WTC11 (cell line): ENCODE data around the gene NRF1. TPM values are rescaled to one million over a fixed set of nuclear protein-coding genes. Genes with fewer than 3 reads are reported as not detected.
"Not testable (repeated sequence)": the region's sequence is repeated elsewhere in the genome, so short reads cannot be mapped to it uniquely, and the experiment has no call there.

ENCODE experiments used
- ATAC-seq: fragments of 200-7000 bp; cut with Tn5 transposase; 2 replicates; pipeline ENCODE4 v1.10.0; 2021; ENCODE audit warnings: mild to moderate bottlenecking, moderate library complexity
- CTCF ChIA-PET: fragments of 300-600 bp; sonication (Branson Sonifier 250); formaldehyde crosslinking; loops from one replicate; lab custom pipeline; 2021; ENCODE audit warnings: antibody characterized with exemption; lab: Charles Lee
- POLR2A ChIA-PET: fragments of 350-600 bp; sonication (Branson Sonifier 250); formaldehyde crosslinking; loops from one replicate; lab custom pipeline; 2021; ENCODE audit warnings: antibody characterized with exemption; lab: Charles Lee
- DNase-seq: peaks from one replicate; pipeline ENCODE4 v3.0.0; 2021; ENCODE audit warnings: low spot score
- H3K27ac Mint-ChIP-seq: 2 replicates; pipeline ENCODE4 v1.8.0; 2021; ENCODE audit warnings: mixed read lengths
- H3K27me3 Mint-ChIP-seq: 2 replicates; pipeline ENCODE4 v1.8.0; 2021; ENCODE audit warnings: low read depth, mild to moderate bottlenecking, moderate library complexity, mixed read lengths
- H3K36me3 Mint-ChIP-seq: 2 replicates; pipeline ENCODE4 v1.8.0; 2021; ENCODE audit warnings: mixed read lengths
- H3K4me1 Mint-ChIP-seq: 2 replicates; pipeline ENCODE4 v1.8.0; 2022; ENCODE audit warnings: mixed read lengths
- H3K4me3 Mint-ChIP-seq: 2 replicates; pipeline ENCODE4 v1.8.0; 2021; ENCODE audit warnings: mild to moderate bottlenecking, moderate library complexity, mixed read lengths
- H3K9me3 Mint-ChIP-seq: 2 replicates; pipeline ENCODE4 v1.8.0; 2021; ENCODE audit warnings: mixed read lengths
- TCF7 ChIP-seq: sonication (generic); formaldehyde crosslinking; IDR thresholded peaks from 2 replicates; pipeline ENCODE4 v1.8.0; 2022; ENCODE audit warnings: mild to moderate bottlenecking, low read depth, missing genetic modification reagents, moderate library complexity
- ZNF219 ChIP-seq: sonication (generic); formaldehyde crosslinking; IDR thresholded peaks from 2 replicates; pipeline ENCODE4 v1.8.0; 2023; ENCODE audit warnings: missing genetic modification reagents, mild to moderate bottlenecking, borderline replicate concordance
- total RNA-seq: library from RNA; stranded (reverse); gene quantifications from 3 replicates; pipeline ENCODE4 v1.2.3, GENCODE V29; 2021
- TF ChIP-seq, protein P1 (sequence below): sonication (generic); formaldehyde crosslinking; IDR thresholded peaks from 2 replicates; pipeline ENCODE4 v1.8.1; 2023; ENCODE audit warnings: mild to moderate bottlenecking, missing genetic modification reagents, moderate library complexity
- TF ChIP-seq, protein P2 (sequence below): fragments of 200-600 bp; IDR thresholded peaks from 2 replicates; pipeline ENCODE4 v1.8.0; 2022; ENCODE audit warnings: antibody characterized with exemption
- TF ChIP-seq, protein P3 (sequence below): sonication (generic); formaldehyde crosslinking; conservative IDR thresholded peaks from 2 replicates; pipeline ENCODE4 v1.8.1; 2022; ENCODE audit warnings: mild to moderate bottlenecking, missing genetic modification reagents
- TF ChIP-seq, protein P4 (sequence below): sonication (generic); formaldehyde crosslinking; IDR thresholded peaks from 2 replicates; pipeline ENCODE4 v1.8.0; 2022; ENCODE audit warnings: missing genetic modification reagents
- TF ChIP-seq, protein P5 (sequence below): sonication (generic); formaldehyde crosslinking; IDR thresholded peaks from 2 replicates; pipeline ENCODE4 v1.8.0; 2022; ENCODE audit warnings: mild to moderate bottlenecking, missing genetic modification reagents
- TF ChIP-seq, protein P6 (sequence below): sonication (generic); formaldehyde crosslinking; IDR thresholded peaks from 2 replicates; pipeline ENCODE4 v1.8.0; 2023; ENCODE audit warnings: missing genetic modification reagents
- TF ChIP-seq, protein P7 (sequence below): sonication (generic); formaldehyde crosslinking; IDR thresholded peaks from 2 replicates; pipeline ENCODE4 v1.8.0; 2022; ENCODE audit warnings: mild to moderate bottlenecking, missing genetic modification reagents

Gene NRF1
- total RNA-seq, 1 experiment from 2014 or later: 16.4 TPM

DNA sequence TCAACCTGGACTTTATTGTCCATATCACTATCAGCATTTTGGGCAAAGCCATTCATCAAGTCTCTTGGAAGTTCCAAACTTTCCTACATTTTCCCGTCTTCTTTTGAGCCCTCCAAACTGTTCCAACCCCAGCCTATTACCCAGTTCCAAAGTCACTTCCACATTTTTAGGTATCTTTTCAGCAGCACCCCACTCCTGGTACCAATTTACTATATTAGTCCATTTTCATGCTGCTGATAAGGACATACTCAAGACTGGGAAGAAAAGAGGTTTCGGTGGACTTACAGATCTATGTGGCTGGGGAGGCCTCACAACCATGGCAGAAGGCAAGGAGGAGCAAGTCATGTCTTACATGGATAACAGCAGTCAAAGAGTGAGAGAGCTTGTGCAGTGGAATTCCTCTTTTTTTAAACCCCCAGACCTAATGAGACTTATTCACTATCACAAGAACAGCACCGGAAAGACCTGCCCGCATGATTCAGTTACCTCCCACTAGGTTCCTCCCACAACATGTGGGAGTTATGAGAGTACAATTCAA, 50.2 kb downstream of the NRF1 start (continued):
- TF ChIP-seq, protein P1, sequence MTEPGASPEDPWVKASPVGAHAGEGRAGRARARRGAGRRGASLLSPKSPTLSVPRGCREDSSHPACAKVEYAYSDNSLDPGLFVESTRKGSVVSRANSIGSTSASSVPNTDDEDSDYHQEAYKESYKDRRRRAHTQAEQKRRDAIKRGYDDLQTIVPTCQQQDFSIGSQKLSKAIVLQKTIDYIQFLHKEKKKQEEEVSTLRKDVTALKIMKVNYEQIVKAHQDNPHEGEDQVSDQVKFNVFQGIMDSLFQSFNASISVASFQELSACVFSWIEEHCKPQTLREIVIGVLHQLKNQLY (CRISPR knock-in tag): no peak

DNA sequence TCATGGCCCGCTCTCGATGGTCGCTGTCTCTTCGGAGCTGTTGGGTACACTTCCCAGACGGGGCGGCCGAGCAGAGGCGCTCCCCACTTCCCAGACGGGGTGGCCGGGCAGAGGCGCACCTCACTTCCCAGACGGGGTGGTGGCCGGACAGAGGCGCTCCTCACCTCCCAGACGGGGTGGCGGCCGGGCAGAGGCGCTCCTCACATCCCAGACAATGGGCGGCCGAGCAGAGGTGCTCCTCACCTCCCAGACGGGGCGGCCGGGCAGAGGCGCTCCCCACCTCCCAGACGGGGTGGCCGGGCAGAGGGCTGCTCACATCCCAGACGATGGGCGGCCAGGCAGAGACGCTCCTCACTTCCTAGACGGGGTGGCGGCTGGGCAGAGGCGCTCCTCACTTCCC, 51.7 kb downstream of the NRF1 start:
- peaks cover 52% of the 10 kb centered on the region for H3K36me3 Mint-ChIP-seq
- H3K27ac Mint-ChIP-seq, POLR2A ChIA-PET, H3K4me3 Mint-ChIP-seq, ATAC-seq, DNase-seq, H3K27me3 Mint-ChIP-seq: not testable (repeated sequence)
- peaks cover 37% of the 10 kb centered on the region for H3K9me3 Mint-ChIP-seq
- CTCF ChIA-PET: interaction anchor here (0.8 to 2.5 kb wide), 2 partner anchors 113 to 162 kb away, joined by 3 to 21 read pairs; no protein-coding TSS in a partner anchor
- H3K4me1 Mint-ChIP-seq: peaks cover 11% of the 10 kb centered on the region

DNA sequence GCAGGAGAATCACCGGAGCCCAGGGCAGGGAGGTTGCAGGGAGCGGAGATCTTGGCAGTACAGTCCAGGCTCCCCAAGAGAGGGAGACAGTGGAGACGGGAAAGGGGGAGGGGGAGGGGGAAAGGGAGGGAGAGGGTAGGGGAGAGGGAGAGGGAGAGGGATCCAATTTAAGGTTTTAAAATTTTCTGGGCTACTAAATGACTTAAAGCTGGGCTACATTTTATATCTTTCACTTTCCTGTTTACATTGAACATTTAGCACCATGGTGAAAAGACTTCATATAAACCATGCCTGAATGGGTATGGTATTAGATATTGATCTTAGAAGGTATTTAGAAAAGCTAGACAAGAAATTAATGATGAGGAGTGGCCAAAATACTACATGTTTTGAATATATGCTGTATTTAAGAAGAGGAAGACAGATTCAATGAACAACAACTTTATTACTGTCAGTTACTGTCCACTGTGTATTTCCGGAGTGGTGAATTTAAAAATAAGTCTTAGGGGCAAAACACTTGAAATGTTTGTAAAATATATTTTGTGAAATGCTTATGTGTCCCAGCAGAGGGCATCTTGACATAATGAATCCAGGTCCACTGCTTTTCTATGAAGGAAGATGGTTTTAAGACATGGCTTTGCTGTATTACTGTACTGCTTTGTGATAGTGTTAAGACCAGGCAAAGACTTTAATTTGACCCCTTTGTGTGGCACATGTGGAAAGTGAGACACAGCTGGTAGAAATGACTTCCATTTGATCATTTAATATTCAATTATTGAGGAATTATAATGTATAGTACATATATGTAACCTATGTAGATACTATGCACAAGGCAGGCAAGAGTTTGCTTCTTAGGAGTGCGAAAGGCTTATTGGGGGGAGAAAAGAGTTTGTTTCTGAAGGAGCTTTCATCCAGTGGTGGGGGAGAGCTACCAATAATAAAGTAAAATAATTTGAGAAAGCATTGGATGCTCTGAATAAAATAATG, 52.8 kb downstream of the NRF1 start:
- H3K9me3 Mint-ChIP-seq: peaks cover 34% of the 10 kb centered on the region
- TF ChIP-seq, protein P2, sequence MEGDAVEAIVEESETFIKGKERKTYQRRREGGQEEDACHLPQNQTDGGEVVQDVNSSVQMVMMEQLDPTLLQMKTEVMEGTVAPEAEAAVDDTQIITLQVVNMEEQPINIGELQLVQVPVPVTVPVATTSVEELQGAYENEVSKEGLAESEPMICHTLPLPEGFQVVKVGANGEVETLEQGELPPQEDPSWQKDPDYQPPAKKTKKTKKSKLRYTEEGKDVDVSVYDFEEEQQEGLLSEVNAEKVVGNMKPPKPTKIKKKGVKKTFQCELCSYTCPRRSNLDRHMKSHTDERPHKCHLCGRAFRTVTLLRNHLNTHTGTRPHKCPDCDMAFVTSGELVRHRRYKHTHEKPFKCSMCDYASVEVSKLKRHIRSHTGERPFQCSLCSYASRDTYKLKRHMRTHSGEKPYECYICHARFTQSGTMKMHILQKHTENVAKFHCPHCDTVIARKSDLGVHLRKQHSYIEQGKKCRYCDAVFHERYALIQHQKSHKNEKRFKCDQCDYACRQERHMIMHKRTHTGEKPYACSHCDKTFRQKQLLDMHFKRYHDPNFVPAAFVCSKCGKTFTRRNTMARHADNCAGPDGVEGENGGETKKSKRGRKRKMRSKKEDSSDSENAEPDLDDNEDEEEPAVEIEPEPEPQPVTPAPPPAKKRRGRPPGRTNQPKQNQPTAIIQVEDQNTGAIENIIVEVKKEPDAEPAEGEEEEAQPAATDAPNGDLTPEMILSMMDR: no peak
- TF ChIP-seq, protein P3, sequence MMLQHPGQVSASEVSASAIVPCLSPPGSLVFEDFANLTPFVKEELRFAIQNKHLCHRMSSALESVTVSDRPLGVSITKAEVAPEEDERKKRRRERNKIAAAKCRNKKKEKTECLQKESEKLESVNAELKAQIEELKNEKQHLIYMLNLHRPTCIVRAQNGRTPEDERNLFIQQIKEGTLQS (CRISPR knock-in tag): no peak
- TF ChIP-seq, protein P4, sequence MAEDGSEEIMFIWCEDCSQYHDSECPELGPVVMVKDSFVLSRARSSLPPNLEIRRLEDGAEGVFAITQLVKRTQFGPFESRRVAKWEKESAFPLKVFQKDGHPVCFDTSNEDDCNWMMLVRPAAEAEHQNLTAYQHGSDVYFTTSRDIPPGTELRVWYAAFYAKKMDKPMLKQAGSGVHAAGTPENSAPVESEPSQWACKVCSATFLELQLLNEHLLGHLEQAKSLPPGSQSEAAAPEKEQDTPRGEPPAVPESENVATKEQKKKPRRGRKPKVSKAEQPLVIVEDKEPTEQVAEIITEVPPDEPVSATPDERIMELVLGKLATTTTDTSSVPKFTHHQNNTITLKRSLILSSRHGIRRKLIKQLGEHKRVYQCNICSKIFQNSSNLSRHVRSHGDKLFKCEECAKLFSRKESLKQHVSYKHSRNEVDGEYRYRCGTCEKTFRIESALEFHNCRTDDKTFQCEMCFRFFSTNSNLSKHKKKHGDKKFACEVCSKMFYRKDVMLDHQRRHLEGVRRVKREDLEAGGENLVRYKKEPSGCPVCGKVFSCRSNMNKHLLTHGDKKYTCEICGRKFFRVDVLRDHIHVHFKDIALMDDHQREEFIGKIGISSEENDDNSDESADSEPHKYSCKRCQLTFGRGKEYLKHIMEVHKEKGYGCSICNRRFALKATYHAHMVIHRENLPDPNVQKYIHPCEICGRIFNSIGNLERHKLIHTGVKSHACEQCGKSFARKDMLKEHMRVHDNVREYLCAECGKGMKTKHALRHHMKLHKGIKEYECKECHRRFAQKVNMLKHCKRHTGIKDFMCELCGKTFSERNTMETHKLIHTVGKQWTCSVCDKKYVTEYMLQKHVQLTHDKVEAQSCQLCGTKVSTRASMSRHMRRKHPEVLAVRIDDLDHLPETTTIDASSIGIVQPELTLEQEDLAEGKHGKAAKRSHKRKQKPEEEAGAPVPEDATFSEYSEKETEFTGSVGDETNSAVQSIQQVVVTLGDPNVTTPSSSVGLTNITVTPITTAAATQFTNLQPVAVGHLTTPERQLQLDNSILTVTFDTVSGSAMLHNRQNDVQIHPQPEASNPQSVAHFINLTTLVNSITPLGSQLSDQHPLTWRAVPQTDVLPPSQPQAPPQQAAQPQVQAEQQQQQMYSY (CRISPR knock-in tag): no peak
- no peak for TF ChIP-seq ZNF219
- TF ChIP-seq, protein P5, sequence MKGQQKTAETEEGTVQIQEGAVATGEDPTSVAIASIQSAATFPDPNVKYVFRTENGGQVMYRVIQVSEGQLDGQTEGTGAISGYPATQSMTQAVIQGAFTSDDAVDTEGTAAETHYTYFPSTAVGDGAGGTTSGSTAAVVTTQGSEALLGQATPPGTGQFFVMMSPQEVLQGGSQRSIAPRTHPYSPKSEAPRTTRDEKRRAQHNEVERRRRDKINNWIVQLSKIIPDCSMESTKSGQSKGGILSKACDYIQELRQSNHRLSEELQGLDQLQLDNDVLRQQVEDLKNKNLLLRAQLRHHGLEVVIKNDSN (CRISPR knock-in tag): no peak
- TF ChIP-seq, protein P6, sequence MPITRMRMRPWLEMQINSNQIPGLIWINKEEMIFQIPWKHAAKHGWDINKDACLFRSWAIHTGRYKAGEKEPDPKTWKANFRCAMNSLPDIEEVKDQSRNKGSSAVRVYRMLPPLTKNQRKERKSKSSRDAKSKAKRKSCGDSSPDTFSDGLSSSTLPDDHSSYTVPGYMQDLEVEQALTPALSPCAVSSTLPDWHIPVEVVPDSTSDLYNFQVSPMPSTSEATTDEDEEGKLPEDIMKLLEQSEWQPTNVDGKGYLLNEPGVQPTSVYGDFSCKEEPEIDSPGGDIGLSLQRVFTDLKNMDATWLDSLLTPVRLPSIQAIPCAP (CRISPR knock-in tag): no peak
- TF ChIP-seq TCF7 (CRISPR knock-in tag): no peak
- TF ChIP-seq, protein P7, sequence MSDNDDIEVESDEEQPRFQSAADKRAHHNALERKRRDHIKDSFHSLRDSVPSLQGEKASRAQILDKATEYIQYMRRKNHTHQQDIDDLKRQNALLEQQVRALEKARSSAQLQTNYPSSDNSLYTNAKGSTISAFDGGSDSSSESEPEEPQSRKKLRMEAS (CRISPR knock-in tag): no peak
- TF ChIP-seq, all 79 proteins: peak for 0
- no peak overlapping the region for H3K4me3 Mint-ChIP-seq
- H3K27me3 Mint-ChIP-seq: no peaks in the 10 kb centered on the region
- ChIA-PET POLR2A (no interaction called here), CTCF (interaction anchor here (0.7 to 2.5 kb wide), 4 partner anchors 118 to 166 kb away, joined by 3 to 21 read pairs (median 4); no protein-coding TSS in a partner anchor)
- DNase-seq (no peak), ATAC-seq (no peak)
- peaks cover 11% of the 10 kb centered on the region for H3K4me1 Mint-ChIP-seq
- peaks cover 41% of the 10 kb centered on the region for H3K36me3 Mint-ChIP-seq
- H3K27ac Mint-ChIP-seq: peak overlapping the region; percentile 81; the same call in 1 of the 2 replicates
